Measurements from ENCODE around the gene PTPRN2. TPM values are rescaled to one million over a fixed set of nuclear protein-coding genes. Genes with fewer than 3 reads are reported as not detected.
"Not testable (repeated sequence)": the region's sequence is repeated elsewhere in the genome, so short reads cannot be mapped to it uniquely, and the experiment has no call there.

The PTPRN2 gene
- total RNA-seq, 1 donor from 2014 or later = 32.2 TPM

- Mint-ChIP-seq H3K27ac (ENCODE audit: unreplicated experiment) (no peak overlapping the region), H3K36me3 (ENCODE audit: low read depth) (no peaks in the 10 kb centered on the region), H3K4me1 (peaks cover 15% of the 10 kb centered on the region), H3K27me3 (ENCODE audit: low read depth) (no peaks in the 10 kb centered on the region), H3K4me3 (no peak overlapping the region), H3K9me3 (no peaks in the 10 kb centered on the region)
- TF ChIP-seq CTCF (conservative IDR thresholded peaks at IDR 0.05) = no peak
- DNase-seq (ENCODE audit: low read depth, low spot score) = no peak
These were observed 332.5 kb downstream of the PTPRN2 start for GRCh38 chr7:158255156-158255555.

DNA sequence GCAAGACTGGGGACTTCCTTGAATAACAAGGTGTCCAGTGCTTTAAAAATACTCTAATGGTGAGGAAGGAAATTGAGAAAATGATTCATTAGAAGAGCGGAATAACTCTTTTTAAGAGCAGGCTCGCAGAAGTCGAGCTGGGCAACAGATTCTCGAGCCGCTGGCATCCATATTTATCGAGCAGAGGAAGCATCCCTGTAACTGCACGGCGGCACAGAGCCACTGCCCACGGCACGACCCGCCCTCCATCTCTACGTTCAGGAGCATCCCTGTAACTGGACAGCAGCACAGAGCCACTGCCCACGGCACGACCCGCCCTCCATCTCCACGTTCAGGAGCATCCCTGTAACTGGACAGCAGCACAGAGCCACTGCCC lies 334.0 kb downstream of the PTPRN2 start:
- not testable (repeated sequence) for H3K9me3 Mint-ChIP-seq; H3K36me3 Mint-ChIP-seq (ENCODE audit: low read depth); H3K27me3 Mint-ChIP-seq (ENCODE audit: low read depth); H3K4me1 Mint-ChIP-seq; DNase-seq (ENCODE audit: low read depth, low spot score); H3K4me3 Mint-ChIP-seq
- H3K27ac Mint-ChIP-seq (ENCODE audit: unreplicated experiment) = peak overlapping the region; percentile 27

DNA sequence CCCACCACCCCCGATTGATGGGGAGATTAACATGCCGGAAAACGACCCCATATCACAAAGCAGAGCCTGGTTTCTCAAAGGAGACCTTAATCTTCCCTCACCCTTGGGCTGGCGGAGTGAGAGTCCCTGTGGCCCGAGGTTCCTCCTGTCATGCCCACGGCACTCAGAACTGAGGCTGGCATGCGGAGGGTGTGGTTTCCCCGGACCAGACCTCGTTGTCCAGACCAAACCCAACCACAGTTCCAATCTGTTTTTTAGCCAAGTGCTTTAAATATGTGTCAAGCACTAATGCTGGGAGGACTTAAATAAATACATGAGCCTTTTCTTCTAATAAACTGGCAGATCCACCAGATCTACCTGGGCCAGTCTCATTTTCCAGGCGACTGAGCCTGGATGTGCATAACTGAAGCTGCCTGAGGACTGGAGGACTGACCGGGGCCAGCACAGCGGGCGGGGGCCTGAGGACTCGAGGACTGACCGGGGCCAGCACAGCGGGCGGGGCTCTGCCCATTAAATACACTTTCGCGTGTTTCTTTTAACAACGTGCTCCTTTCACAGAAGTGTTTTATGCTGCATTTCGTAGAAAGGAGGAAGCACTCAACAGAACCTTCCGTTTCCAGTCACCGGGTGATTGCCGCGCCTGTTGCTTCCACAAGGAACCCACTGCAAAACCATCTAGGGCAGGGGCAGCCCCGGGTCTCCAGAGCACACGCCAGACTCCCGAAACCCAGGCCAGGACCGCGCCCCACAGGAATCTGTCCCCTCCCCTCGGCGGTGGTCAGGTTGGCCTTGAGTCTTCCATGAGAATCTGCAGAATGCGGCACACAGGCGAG lies 334.6 kb downstream of the PTPRN2 start:
- Mint-ChIP-seq H3K27ac (ENCODE audit: unreplicated experiment) (peak overlapping the region; percentile 27), H3K4me1 (peaks cover under 1% of the 10 kb centered on the region), H3K9me3 (no peaks in the 10 kb centered on the region), H3K27me3 (ENCODE audit: low read depth) (no peaks in the 10 kb centered on the region), H3K36me3 (ENCODE audit: low read depth) (no peaks in the 10 kb centered on the region), H3K4me3 (no peak overlapping the region)
- TF ChIP-seq CTCF (conservative IDR thresholded peaks at IDR 0.05) = no peak
- no peak for DNase-seq (ENCODE audit: low read depth, low spot score)

- no peak for DNase-seq (ENCODE audit: low read depth, low spot score)
- Mint-ChIP-seq H3K4me1 (no peaks in the 10 kb centered on the region), H3K27ac (ENCODE audit: unreplicated experiment) (no peak overlapping the region), H3K9me3 (no peaks in the 10 kb centered on the region), H3K4me3 (no peak overlapping the region), H3K36me3 (ENCODE audit: low read depth) (no peaks in the 10 kb centered on the region), H3K27me3 (ENCODE audit: low read depth) (no peaks in the 10 kb centered on the region)
- no peak for TF ChIP-seq CTCF (conservative IDR thresholded peaks at IDR 0.05)
These were observed 335.4 kb downstream of the PTPRN2 start for GRCh38 chr7:158252081-158252836.

GRCh38 chr7:158251061-158251965 lies 336.3 kb downstream of the PTPRN2 start:
- Mint-ChIP-seq H3K36me3 (ENCODE audit: low read depth) (no peaks in the 10 kb centered on the region), H3K4me3 (no peak overlapping the region), H3K27ac (ENCODE audit: unreplicated experiment) (no peak overlapping the region), H3K27me3 (ENCODE audit: low read depth) (no peaks in the 10 kb centered on the region), H3K9me3 (no peaks in the 10 kb centered on the region), H3K4me1 (no peaks in the 10 kb centered on the region)
- no peak for DNase-seq (ENCODE audit: low read depth, low spot score)
- TF ChIP-seq CTCF (conservative IDR thresholded peaks at IDR 0.05) = no peak
